Tibial nerve (tissue), 4 donors: ENCODE results near the gene FGFBP3. TPM values are rescaled to one million over a fixed set of nuclear protein-coding genes. Genes with fewer than 3 reads are reported as not detected.

ENCODE experiments used
- DNase-seq, 2 donors: peaks; one replicate each; pipeline ENCODE4 v3.0.0-alpha.2; 2019; ENCODE audit warnings: low spot score in 2 of 2
- H3K27ac ChIP-seq, 4 donors: fragments of 200-600 bp; sonication (generic) in 3 of 4; one replicate each; pipeline ENCODE4 v1.5.1; 2017 to 2019; ENCODE audit warnings: mild to moderate bottlenecking in 1 of 4
- H3K27me3 ChIP-seq, 2 donors: fragments of 200-600 bp; sonication (generic) in 1 of 2; one replicate each; pipeline versions ENCODE4 v1.5.1 to v1.6.0; 2017 to 2019
- H3K36me3 ChIP-seq, 3 donors: fragments of 200-600 bp; sonication (generic); one replicate each; pipeline ENCODE4 v1.5.1; 2018 to 2019
- H3K4me1 ChIP-seq, 4 donors: fragments of 200-600 bp; sonication (generic) in 3 of 4; one replicate each; pipeline ENCODE4 v1.5.1; 2017 to 2019
- H3K4me3 ChIP-seq, 4 donors: fragments of 200-600 bp; sonication (generic) in 3 of 4; one replicate each; pipeline ENCODE4 v1.5.1; 2017 to 2019; ENCODE audit warnings: mild to moderate bottlenecking in 1 of 4, moderate library complexity in 1 of 4
- H3K9me3 ChIP-seq, 4 donors: fragments of 200-600 bp; sonication (generic) in 3 of 4; one replicate each; pipeline ENCODE4 v1.5.1; 2017 to 2019
- EP300 ChIP-seq, 2 donors: sonication (generic); formaldehyde crosslinking; IDR thresholded peaks; one replicate each; pipeline ENCODE4 v1.6.1; 2017; ENCODE audit warnings: antibody characterized with exemption in 2 of 2, mild to moderate bottlenecking in 1 of 2
- POLR2A ChIP-seq, 2 donors: fragments of 450-650 bp; IDR thresholded peaks; one replicate each; pipeline ENCODE4 v1.6.1; 2017; ENCODE audit warnings: antibody characterized with exemption in 2 of 2, mild to moderate bottlenecking in 2 of 2, moderate library complexity in 2 of 2
- WGBS, 2 donors: methylation state at CpG; one replicate each; pipeline ENCODE4 v1.1.5; 2018; 5-methylcytosine and 5-hydroxymethylcytosine counted together
- total RNA-seq, 4 donors: library from RNA; depleted of rRNA; stranded (reverse); fragments of >200 nt; gene quantifications; one replicate each; pipeline ENCODE4 v1.1.0, GENCODE V29; 2016
- TF ChIP-seq, protein P1 (sequence below), 5 experiments: fragments of 200-600 bp in 3 of 5; fragments of 450-650 bp in 2 of 5; sonication (generic) in 3 of 5; IDR thresholded peaks; one replicate each; pipeline ENCODE4 v1.5.1; 2016 to 2019; ENCODE audit warnings: antibody characterized with exemption in 5 of 5, mild to moderate bottlenecking in 3 of 5, moderate library complexity in 2 of 5

FGFBP3 gene
- total RNA-seq, 4 donors from 2014 or later: 3.1 to 7.9 (median 4.9) TPM

DNA sequence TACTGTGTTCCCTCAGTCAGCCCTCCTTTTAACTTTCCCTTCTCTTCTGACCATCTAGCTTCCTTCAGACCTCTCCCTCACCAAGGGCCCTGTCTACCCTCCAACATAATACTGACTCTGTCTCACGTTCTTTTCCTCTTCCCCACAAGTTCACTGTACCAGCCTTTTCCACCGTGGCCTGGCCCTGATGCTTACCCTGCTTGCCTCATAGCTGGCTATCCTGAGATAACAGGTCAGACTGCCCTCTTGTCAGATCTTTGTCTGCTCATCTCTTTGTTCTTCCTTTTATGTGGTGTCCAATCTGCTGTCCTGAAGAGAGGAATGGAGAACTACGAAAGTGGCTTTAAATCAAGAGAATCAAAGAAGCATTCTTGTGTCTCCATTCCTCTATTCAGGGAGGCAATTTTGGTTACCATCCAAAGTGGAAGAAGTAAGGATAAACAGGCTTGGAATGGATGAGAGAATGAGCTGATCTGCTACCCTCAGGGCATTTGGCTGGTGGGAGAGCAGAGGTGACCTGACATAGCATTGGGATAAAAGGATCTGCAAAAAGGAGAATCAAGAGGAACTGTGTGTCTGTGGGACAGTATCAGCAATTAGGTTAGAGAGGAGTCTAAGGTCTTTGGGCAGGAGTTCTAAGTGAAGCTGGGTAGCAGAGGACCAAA is 22.4 kb upstream of the FGFBP3 start:
- Histone ChIP-seq H3K4me3 (no peak overlapping the region), H3K9me3 (no peaks in the 10 kb centered on the region), H3K27ac (no peak overlapping the region), H3K36me3 (peaks cover 0 to 15% (median 0%) of the 10 kb centered on the region in 3 donors), H3K27me3 (no peaks in the 10 kb centered on the region), H3K4me1 (peaks cover 0 to 58% (median 0%) of the 10 kb centered on the region in 4 donors)
- DNase-seq: no peak
- WGBS, 2 donors: 47 to 58% methylated on average over 3 of the region's 3 CpGs
- TF ChIP-seq POLR2A (IDR thresholded peaks at IDR 0.05): no peak
- TF ChIP-seq, protein P1, sequence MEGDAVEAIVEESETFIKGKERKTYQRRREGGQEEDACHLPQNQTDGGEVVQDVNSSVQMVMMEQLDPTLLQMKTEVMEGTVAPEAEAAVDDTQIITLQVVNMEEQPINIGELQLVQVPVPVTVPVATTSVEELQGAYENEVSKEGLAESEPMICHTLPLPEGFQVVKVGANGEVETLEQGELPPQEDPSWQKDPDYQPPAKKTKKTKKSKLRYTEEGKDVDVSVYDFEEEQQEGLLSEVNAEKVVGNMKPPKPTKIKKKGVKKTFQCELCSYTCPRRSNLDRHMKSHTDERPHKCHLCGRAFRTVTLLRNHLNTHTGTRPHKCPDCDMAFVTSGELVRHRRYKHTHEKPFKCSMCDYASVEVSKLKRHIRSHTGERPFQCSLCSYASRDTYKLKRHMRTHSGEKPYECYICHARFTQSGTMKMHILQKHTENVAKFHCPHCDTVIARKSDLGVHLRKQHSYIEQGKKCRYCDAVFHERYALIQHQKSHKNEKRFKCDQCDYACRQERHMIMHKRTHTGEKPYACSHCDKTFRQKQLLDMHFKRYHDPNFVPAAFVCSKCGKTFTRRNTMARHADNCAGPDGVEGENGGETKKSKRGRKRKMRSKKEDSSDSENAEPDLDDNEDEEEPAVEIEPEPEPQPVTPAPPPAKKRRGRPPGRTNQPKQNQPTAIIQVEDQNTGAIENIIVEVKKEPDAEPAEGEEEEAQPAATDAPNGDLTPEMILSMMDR (IDR thresholded peaks at IDR 0.05): no peak
- TF ChIP-seq EP300 (IDR thresholded peaks at IDR 0.05): no peak

DNA sequence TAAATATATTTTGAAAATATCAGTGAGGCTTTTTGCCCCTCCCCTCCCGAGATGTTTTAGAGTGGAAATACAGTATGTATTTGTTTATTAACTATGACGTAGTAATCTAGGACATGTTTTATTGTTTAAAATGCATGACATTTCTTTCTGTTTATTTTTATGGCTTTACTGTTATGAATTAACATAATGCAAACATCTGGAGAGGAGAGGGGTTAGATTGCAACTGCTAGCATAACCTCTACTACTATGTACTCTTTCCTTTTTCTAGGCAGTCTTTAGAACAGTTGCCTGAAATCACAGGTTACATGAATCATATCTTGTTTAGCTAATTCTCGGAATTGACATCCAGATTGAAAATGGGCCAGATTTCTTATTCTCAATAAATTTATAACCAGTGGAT is 21.7 kb upstream of the FGFBP3 start:
- Histone ChIP-seq H3K4me3 (no peak overlapping the region), H3K4me1 (peaks cover 0 to 65% (median under 1%) of the 10 kb centered on the region in 4 donors), H3K36me3 (peaks cover 0 to 7% (median 0%) of the 10 kb centered on the region in 3 donors), H3K9me3 (no peaks in the 10 kb centered on the region), H3K27ac (no peak overlapping the region), H3K27me3 (no peaks in the 10 kb centered on the region)
- TF ChIP-seq POLR2A (IDR thresholded peaks at IDR 0.05) (no peak), EP300 (IDR thresholded peaks at IDR 0.05) (no peak)
- TF ChIP-seq, protein P1 (IDR thresholded peaks at IDR 0.05): no peak
- 50 to 54% methylated on average over 3 of the region's 3 CpGs for WGBS, 2 donors
- no peak for DNase-seq

DNA sequence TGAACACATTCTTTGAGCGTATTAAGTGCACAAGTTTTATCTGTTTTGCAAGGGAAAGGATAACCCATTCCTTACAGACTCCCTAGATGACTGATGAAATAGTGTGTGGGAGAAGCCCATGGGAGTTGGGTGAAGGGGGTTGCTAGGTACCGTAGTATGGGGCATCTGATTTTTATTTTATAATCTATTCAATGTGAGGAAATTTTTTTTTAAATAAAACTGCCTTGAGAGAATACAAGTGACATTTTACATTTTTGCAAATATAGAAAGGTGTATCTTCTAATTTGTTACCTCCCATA is 15.7 kb upstream of the FGFBP3 start:
- no peak for DNase-seq
- Histone ChIP-seq H3K9me3 (no peaks in the 10 kb centered on the region), H3K4me3 (peak overlapping the region in 3 of 4 donors; percentile 86 to 96 (median 90)), H3K36me3 (no peaks in the 10 kb centered on the region), H3K27me3 (no peaks in the 10 kb centered on the region), H3K27ac (peak overlapping the region in 1 of 4 donors; percentile 97), H3K4me1 (peaks cover 0 to 59% (median 8%) of the 10 kb centered on the region in 4 donors)
- TF ChIP-seq POLR2A (IDR thresholded peaks at IDR 0.05) (no peak), EP300 (IDR thresholded peaks at IDR 0.05) (no peak)
- TF ChIP-seq, protein P1 (IDR thresholded peaks at IDR 0.05): no peak
- 23 to 43% methylated on average over 2 of the region's 2 CpGs for WGBS, 2 donors

DNA sequence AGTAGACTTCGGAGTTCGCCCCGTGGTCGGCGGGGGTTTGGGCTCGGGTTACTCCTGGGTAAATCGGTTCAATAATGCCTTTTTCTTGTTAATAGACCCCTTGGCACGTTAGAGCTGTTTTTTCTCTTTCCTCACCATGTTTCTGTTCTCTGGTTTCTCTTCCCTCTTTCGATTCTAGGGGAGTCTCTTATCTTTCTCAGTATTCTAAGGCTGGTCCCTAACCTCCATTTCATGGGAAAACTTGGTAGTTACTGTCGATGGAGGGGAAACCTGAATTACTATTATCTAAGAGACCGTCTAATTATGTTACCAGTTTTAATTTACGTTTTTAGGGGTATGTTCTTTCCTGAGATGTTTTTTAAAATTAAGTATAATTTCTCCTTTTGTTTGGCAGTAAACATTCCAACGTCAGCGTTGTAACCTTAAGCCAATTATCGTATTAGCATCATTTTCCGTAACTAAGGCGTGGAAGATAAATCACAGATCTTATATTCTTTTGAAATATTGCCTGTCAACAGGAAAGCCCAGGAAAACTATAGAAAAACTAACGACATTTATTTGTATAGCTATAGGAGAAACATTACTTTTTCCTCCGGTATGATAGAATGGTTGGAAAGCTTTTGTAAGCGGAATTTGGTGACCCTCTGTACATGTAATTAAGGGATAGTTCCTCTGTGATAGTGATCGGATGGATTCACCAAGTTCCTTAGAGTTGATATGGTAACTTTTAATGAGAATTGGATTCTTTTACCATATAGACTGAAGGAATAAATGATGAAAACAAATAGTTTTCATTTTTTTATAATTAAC is 15.1 kb upstream of the FGFBP3 start:
- Histone ChIP-seq H3K27ac (peak overlapping the region; percentile 82 to 98 (median 98)), H3K27me3 (no peaks in the 10 kb centered on the region), H3K4me3 (peak overlapping the region; percentile 64 to 96 (median 88)), H3K4me1 (peaks cover 0 to 53% (median 8%) of the 10 kb centered on the region in 4 donors), H3K9me3 (peaks cover 0 to 4% (median 0%) of the 10 kb centered on the region in 4 donors), H3K36me3 (no peaks in the 10 kb centered on the region)
- WGBS, 2 donors: 1 to 3% methylated on average over 21 of the region's 21 CpGs
- DNase-seq: no peak
- TF ChIP-seq POLR2A (IDR thresholded peaks at IDR 0.05) (no peak), EP300 (IDR thresholded peaks at IDR 0.05) (no peak)
- TF ChIP-seq, protein P1 (IDR thresholded peaks at IDR 0.05): no peak
